Lower lobe of right lung (tissue), 2 donors: ENCODE data around the gene GPC3. TPM values are rescaled to one million over a fixed set of nuclear protein-coding genes. Genes with fewer than 3 reads are reported as not detected.

Experiments
- ATAC-seq, 2 donors: fragments of 200-7000 bp; cut with Tn5 transposase; one replicate each; pipeline ENCODE4 v1.9.1; 2020 to 2022; ENCODE audit warnings: mild to moderate bottlenecking in 2 of 2, moderate library complexity in 2 of 2
- DNase-seq: peaks from one replicate; pipeline ENCODE4 v3.0.0-alpha.2; 2020
- H3K27ac ChIP-seq: fragments of 200-600 bp; one replicate; pipeline ENCODE4 v1.8.0; 2022
- H3K27me3 ChIP-seq: fragments of 200-600 bp; one replicate; pipeline ENCODE4 v1.8.0; 2022; ENCODE audit warnings: low read depth
- H3K36me3 ChIP-seq: fragments of 200-600 bp; one replicate; pipeline ENCODE4 v1.8.0; 2022; ENCODE audit warnings: mild to moderate bottlenecking
- H3K4me1 ChIP-seq: fragments of 200-600 bp; one replicate; pipeline ENCODE4 v1.8.0; 2022
- H3K4me3 ChIP-seq: fragments of 200-600 bp; one replicate; pipeline ENCODE4 v1.8.0; 2022; ENCODE audit warnings: mild to moderate bottlenecking
- H3K9me3 ChIP-seq: fragments of 200-600 bp; one replicate; pipeline ENCODE4 v1.8.0; 2022
- intact Hi-C: fragments of 100-400 bp; cut with DNase I; formaldehyde crosslinking; loops from one replicate; pipeline ENCODE4 v1.11.0; 2022
- total RNA-seq: library from RNA; stranded (reverse); fragmentation: NEBNext Ultra II Directional; extraction: Animal tissue kit (Norgen Biotek cat#: 25700); gene quantifications from one replicate; pipeline ENCODE4 v1.2.1, GENCODE V29; 2021
- TF ChIP-seq, protein P1 (sequence below): fragments of 200-600 bp; IDR thresholded peaks from one replicate; pipeline ENCODE4 v1.8.0; 2022; ENCODE audit warnings: antibody characterized with exemption, mild to moderate bottlenecking
- donor health status: DM: no; HTN: yes; CAD: no; lungs with severe emphysema.

The GPC3 gene
- total RNA-seq, 1 donor from 2014 or later = 50.2 TPM

DNA sequence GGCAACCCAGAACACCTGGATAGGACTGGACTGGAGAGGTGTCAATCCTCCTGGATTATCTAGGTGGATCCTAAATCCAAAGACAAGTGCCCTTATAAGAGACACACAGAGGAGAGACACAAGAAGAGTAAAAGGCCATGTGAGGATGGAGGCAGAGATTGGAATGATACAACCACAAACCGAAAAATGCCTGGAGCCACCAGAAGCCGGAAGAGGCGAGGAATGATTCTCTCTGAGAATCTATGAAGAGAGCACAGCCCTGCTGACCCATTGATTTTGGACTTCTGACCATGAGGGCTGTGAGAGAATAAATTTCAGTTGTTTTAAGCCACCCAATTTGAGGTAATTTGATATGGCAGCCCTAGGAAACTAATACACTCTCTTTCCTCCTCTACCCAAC lies 20.1 kb downstream of the GPC3 start:
- Histone ChIP-seq H3K4me3 (no peak overlapping the region), H3K27ac (no peak overlapping the region), H3K27me3 (no peaks in the 10 kb centered on the region), H3K9me3 (no peaks in the 10 kb centered on the region), H3K4me1 (no peaks in the 10 kb centered on the region), H3K36me3 (no peaks in the 10 kb centered on the region)
- TF ChIP-seq, protein P1, sequence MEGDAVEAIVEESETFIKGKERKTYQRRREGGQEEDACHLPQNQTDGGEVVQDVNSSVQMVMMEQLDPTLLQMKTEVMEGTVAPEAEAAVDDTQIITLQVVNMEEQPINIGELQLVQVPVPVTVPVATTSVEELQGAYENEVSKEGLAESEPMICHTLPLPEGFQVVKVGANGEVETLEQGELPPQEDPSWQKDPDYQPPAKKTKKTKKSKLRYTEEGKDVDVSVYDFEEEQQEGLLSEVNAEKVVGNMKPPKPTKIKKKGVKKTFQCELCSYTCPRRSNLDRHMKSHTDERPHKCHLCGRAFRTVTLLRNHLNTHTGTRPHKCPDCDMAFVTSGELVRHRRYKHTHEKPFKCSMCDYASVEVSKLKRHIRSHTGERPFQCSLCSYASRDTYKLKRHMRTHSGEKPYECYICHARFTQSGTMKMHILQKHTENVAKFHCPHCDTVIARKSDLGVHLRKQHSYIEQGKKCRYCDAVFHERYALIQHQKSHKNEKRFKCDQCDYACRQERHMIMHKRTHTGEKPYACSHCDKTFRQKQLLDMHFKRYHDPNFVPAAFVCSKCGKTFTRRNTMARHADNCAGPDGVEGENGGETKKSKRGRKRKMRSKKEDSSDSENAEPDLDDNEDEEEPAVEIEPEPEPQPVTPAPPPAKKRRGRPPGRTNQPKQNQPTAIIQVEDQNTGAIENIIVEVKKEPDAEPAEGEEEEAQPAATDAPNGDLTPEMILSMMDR = no peak
- no peak for ATAC-seq
- intact Hi-C loops = no loop called here
- DNase-seq = no peak

DNA sequence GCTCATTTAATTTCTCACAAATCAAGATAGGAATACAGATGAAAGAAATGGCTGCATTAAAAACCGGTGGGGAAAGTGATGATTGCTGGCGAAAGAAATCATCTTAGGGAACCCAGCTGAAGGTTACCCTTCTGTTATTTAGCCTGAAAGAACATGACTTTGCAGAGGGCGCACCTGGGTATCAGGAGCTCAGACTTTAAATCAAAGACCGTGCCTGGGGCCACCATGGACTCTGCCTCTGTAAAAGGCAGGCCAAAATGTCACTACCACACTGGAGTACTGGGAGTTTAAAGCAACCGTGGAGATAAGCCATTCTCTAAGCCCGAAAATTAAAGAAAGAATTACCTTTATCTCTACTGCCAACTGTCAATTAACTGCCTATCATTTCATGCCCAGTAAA lies 24.3 kb downstream of the GPC3 start:
- intact Hi-C loops = no loop called here
- ATAC-seq = no peak
- Histone ChIP-seq H3K4me1 (no peaks in the 10 kb centered on the region), H3K36me3 (no peaks in the 10 kb centered on the region), H3K27ac (no peak overlapping the region), H3K27me3 (no peaks in the 10 kb centered on the region), H3K4me3 (no peak overlapping the region), H3K9me3 (no peaks in the 10 kb centered on the region)
- DNase-seq = no peak
- TF ChIP-seq, protein P1 = no peak

DNA sequence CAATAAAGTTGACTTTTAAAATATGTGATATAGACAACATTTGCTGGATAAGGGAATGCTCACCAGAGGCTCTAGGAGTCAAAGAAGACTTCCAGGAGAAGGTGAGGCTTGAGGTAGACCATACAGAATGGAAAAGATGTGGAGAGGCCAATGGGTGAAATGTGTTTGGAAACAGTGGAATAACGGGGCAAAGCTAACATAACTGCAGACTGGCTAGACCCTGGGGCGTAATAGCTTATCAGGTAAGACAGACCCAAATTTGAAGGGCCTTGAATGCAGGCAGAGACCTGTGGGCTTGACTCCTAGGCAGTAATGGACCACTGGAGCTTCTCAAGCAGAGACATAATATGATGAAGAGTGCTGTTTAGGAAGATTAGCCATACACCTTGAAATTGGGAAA lies 25.4 kb downstream of the GPC3 start:
- H3K4me1 ChIP-seq = no peaks in the 10 kb centered on the region
- DNase-seq (no peak), ATAC-seq (no peak)
- TF ChIP-seq, protein P1 = no peak
- H3K27me3 ChIP-seq = no peaks in the 10 kb centered on the region
- H3K27ac ChIP-seq = no peak overlapping the region
- H3K36me3 ChIP-seq = no peaks in the 10 kb centered on the region
- no peaks in the 10 kb centered on the region for H3K9me3 ChIP-seq
- intact Hi-C loops = no loop called here
- H3K4me3 ChIP-seq = no peak overlapping the region

DNA sequence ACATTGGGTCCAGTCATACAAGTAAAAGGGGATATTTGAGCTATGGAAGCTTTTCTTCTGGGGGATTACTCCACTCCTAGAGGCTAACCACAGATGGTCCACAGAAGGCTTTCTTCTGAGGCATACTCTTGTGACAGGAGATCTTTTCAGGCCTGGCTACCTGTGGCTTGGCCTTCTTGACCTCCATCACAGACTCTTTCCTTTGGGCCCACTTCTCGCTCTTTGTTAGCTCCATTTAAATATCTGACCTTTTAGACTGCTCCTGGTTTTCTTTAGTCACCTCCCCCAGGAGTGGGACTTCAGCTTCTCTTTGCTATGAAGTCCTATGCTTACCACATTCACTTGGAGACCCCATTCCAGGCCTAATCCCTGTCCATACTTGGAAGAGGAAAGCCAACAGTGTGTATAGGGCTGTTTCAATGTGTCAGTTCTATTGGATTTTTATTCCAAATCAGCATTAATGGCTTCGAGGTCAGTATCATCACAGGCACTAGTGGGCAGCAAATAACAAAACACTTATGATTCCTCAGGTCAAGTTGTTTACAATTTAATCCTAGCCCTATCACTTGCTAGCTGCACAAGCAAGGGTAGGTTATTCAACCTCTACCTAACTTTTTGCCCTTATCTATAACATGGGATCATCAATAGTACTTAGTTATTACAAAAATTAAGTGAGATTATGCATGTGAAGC lies 26.3 kb downstream of the GPC3 start:
- Histone ChIP-seq H3K4me1 (no peaks in the 10 kb centered on the region), H3K9me3 (no peaks in the 10 kb centered on the region), H3K4me3 (no peak overlapping the region), H3K27me3 (no peaks in the 10 kb centered on the region), H3K27ac (no peak overlapping the region), H3K36me3 (no peaks in the 10 kb centered on the region)
- ATAC-seq = no peak
- intact Hi-C loops = no loop called here
- TF ChIP-seq, protein P1 = no peak
- no peak for DNase-seq

DNA sequence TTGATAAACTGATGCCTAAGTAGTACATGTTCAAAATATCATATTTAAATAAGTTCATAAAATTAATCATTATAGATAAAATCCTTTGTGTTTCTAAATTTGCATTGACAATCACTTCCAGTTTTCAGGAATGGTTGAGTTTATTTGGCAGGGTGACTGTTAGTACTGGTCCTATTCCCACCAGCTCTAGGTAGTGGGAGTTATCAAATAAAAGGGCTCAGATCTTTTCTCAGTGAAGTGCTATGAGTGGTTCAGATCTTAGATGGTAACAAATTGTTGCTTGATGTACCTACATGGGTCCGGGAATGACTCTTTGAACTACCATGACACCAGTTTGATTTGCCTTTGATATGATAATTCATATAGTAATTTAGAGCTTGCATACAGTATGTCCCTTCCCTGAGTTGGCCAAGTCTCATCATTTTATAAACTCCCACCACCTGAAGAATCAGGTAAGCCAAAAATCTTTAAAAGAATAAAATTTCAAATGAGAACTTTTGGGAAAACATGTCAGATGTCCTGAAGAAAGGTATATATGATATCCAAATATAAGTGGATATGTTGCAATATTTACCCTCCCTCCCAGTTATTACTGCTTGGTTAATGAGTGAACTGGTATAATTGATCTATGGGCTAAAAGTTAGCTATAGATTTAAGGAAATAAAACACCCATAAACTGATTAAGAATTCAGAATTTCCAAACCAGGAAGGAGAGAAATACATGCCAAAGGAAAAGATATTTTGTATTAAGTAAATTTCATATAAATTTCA lies 28.6 kb downstream of the GPC3 start:
- Histone ChIP-seq H3K36me3 (no peaks in the 10 kb centered on the region), H3K27ac (no peak overlapping the region), H3K4me1 (no peaks in the 10 kb centered on the region), H3K4me3 (no peak overlapping the region), H3K9me3 (no peaks in the 10 kb centered on the region), H3K27me3 (no peaks in the 10 kb centered on the region)
- DNase-seq = no peak
- TF ChIP-seq, protein P1 = no peak
- intact Hi-C loops = no loop called here
- ATAC-seq = no peak
